Measurements from ENCODE around the gene KCNE3.

GRCh38 chr11:74457356-74457755 is 10.0 kb downstream of the KCNE3 start:
- TF ChIP-seq CTCF (conservative IDR thresholded peaks at IDR 0.05; ENCODE audit: low read depth in 2 of 2) (no peak), EZH2 (IDR thresholded peaks at IDR 0.05; ENCODE audit: low read depth, unreplicated experiment) (no peak), REST (IDR thresholded peaks at IDR 0.05; ENCODE audit: unreplicated experiment) (no peak), POLR2AphosphoS5 (IDR thresholded peaks at IDR 0.05; ENCODE audit: low read depth) (no peak), CREB1 (CRISPR knock-in tag; IDR thresholded peaks at IDR 0.05; ENCODE audit: low read depth) (no peak), ZNF114 (CRISPR knock-in tag; IDR thresholded peaks at IDR 0.05) (no peak), ZNF462 (CRISPR knock-in tag; IDR thresholded peaks at IDR 0.05) (no peak), JUNB (IDR thresholded peaks at IDR 0.05; ENCODE audit: unreplicated experiment) (no peak), EZH2phosphoT487 (IDR thresholded peaks at IDR 0.05; ENCODE audit: unreplicated experiment) (no peak), STAT1 (IDR thresholded peaks at IDR 0.05; ENCODE audit: unreplicated experiment) (no peak), ETS1 (IDR thresholded peaks at IDR 0.05) (no peak), ZNF331 (CRISPR knock-in tag; IDR thresholded peaks at IDR 0.05; ENCODE audit: low read depth) (no peak), NANOG (IDR thresholded peaks at IDR 0.05; ENCODE audit: borderline replicate concordance) (no peak)
